ENCODE results near the gene DYNAP. TPM values are rescaled to one million over a fixed set of nuclear protein-coding genes. Genes with fewer than 3 reads are reported as not detected.
A peak's percentile ranks its signal among the peaks of the same experiment; 100 is the strongest.

The DYNAP gene
- total RNA-seq, 3 donors from 2014 or later (not counting 1 experiment from before 2014, with no cell fraction given), result not detected

DNA sequence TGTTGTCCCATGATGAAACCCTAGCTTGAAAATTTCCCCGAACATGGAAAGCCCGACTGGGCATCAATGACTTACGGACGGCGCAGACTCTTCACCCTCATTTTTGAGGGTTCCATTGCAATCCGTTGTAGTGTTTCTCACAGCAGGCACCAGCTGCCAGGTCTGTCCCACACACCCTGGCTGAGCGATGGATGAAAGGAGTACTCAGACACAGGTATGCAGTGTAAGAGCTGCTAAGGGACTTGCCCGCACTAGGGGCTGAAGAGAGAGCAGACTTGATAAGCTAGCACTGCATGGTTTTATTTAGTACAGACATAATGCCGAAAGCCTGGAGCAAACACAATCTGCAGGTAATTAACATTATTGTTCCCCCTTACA is 15.8 kb downstream of the DYNAP start:
- Histone ChIP-seq H3K4me1 (ENCODE audit: control insufficient read depth, insufficient read depth, low read length) (no peaks in the 10 kb centered on the region), H3K27me3 (ENCODE audit: control insufficient read depth, insufficient read depth, low read length) (no peaks in the 10 kb centered on the region), H3K4me3 (ENCODE audit: low read length) (no peak overlapping the region), H3K27ac (ENCODE audit: low read length) (no peak overlapping the region), H3K9me3 (ENCODE audit: control insufficient read depth, insufficient read depth, low read length) (no peaks in the 10 kb centered on the region), H3K36me3 (ENCODE audit: control insufficient read depth, insufficient read depth, low read length) (no peaks in the 10 kb centered on the region)
- no peak overlapping the region for H3K4me3 Mint-ChIP-seq
- no peak overlapping the region for H3K27ac Mint-ChIP-seq
- TF ChIP-seq, protein P1, sequence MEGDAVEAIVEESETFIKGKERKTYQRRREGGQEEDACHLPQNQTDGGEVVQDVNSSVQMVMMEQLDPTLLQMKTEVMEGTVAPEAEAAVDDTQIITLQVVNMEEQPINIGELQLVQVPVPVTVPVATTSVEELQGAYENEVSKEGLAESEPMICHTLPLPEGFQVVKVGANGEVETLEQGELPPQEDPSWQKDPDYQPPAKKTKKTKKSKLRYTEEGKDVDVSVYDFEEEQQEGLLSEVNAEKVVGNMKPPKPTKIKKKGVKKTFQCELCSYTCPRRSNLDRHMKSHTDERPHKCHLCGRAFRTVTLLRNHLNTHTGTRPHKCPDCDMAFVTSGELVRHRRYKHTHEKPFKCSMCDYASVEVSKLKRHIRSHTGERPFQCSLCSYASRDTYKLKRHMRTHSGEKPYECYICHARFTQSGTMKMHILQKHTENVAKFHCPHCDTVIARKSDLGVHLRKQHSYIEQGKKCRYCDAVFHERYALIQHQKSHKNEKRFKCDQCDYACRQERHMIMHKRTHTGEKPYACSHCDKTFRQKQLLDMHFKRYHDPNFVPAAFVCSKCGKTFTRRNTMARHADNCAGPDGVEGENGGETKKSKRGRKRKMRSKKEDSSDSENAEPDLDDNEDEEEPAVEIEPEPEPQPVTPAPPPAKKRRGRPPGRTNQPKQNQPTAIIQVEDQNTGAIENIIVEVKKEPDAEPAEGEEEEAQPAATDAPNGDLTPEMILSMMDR (IDR thresholded peaks at IDR 0.05), result no peak
- 96% methylated on average over 9 of the region's 9 CpGs for WGBS (ENCODE audit: insufficient coverage)
- H3K27me3 Mint-ChIP-seq (ENCODE audit: low read depth in 2 of 2), result peaks cover 0 to 4% of the 10 kb centered on the region in 2 donors
- H3K4me1 Mint-ChIP-seq, result peaks cover 7 to 8% of the 10 kb centered on the region in 2 donors
- no peaks in the 10 kb centered on the region for H3K9me3 Mint-ChIP-seq
- intact Hi-C loops (cut with micrococcal nuclease), result no loop called here
- no peaks in the 10 kb centered on the region for H3K36me3 Mint-ChIP-seq
- ATAC-seq (no peak), DNase-seq (no peak)

DNA sequence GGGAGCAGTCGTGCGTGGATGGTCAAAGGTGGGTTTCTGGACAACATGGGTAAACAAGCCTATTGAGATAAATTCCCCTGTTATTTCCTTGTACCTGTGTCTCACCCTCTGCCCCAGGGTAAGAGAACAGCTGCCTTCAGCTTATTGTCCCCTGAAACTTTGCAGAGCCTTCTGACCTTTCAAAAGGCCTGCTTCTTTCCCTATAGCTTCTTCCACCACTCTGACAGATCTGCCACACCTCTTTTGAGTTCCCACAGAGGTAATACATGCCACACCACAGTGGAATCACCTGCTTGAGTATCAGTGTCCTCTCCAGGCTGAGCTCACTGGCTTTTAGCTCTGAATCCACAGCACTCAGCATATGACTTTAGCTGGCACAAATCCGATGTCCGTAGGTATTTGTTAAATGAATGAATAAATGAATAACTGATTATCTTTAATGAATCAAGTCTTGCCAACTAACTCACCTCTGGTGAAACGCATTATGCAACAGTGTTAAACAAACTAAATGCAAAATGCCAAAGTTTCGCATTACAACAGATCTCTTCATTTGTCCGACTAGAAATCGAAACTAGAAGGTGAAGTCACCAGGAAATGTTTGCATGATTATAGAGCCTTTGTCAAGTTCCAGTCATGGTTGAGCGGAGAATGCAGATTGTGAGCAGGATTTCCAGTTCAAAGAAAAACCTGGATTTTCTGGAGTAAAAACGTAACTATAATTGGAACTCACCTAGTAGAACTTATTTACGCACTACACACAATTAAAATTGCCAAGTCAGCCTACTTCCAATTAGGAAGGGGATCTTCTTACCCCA is 16.4 kb downstream of the DYNAP start:
- TF ChIP-seq, protein P1 (IDR thresholded peaks at IDR 0.05), result no peak
- whole genome bisulfite sequencing (ENCODE audit: insufficient coverage), result 85% methylated on average over 9 of the region's 11 CpGs
- Mint-ChIP-seq H3K4me1 (peaks cover 7 to 8% of the 10 kb centered on the region in 2 donors), H3K36me3 (no peaks in the 10 kb centered on the region), H3K27ac (peak overlapping the region in 1 of 2 donors; percentile 50), H3K27me3 (ENCODE audit: low read depth in 2 of 2) (peaks cover 0 to 4% of the 10 kb centered on the region in 2 donors), H3K4me3 (peak overlapping the region; percentile 69), H3K9me3 (no peaks in the 10 kb centered on the region)
- intact Hi-C loops (cut with micrococcal nuclease), result no loop called here
- no peaks in the 10 kb centered on the region for H3K27me3 ChIP-seq (ENCODE audit: control insufficient read depth, insufficient read depth, low read length)
- no peak for ATAC-seq
- H3K9me3 ChIP-seq (ENCODE audit: control insufficient read depth, insufficient read depth, low read length), result no peaks in the 10 kb centered on the region
- DNase-seq, result no peak
- H3K4me1 ChIP-seq (ENCODE audit: control insufficient read depth, insufficient read depth, low read length), result no peaks in the 10 kb centered on the region
- H3K27ac ChIP-seq (ENCODE audit: low read length), result no peak overlapping the region
- no peak overlapping the region for H3K4me3 ChIP-seq (ENCODE audit: low read length)
- H3K36me3 ChIP-seq (ENCODE audit: control insufficient read depth, insufficient read depth, low read length), result no peaks in the 10 kb centered on the region

DNA sequence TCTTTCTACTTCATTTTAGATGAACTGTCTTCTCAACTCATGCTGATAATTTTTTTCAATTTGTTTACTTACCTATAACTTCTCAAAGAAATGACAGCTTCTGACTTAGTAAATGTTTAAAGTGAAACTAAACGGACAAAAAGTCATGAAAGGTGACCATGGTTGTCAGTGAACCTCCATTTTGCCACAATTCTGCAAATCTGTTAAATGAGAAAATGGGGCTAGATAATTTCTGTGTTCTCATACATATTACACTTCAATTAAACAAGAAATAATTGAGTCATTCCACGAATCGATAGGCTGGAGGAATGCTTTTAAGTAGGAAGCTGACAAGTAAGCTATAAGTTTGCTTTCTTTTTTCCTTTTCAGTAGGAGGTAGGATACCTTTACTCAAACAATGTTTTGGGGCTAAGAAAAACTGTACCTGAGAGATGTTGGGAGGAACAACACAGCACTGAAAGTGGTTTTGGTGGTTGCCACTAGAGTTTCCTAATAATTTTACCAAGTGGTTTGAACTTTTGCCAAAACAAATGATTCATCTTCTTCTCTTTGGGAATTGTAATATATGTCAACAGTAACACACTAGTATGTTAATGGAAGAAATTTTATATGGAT is 17.1 kb downstream of the DYNAP start:
- TF ChIP-seq, protein P1 (IDR thresholded peaks at IDR 0.05), result no peak
- DNase-seq (no peak), ATAC-seq (no peak)
- 33% methylated on average over 1 of the region's 3 CpGs for WGBS (ENCODE audit: insufficient coverage)
- H3K36me3 ChIP-seq (ENCODE audit: control insufficient read depth, insufficient read depth, low read length), result no peaks in the 10 kb centered on the region
- H3K4me3 Mint-ChIP-seq, result peak overlapping the region; percentile 69
- H3K36me3 Mint-ChIP-seq, result no peaks in the 10 kb centered on the region
- H3K27ac Mint-ChIP-seq, result peak overlapping the region in 1 of 2 donors; percentile 50
- H3K4me1 Mint-ChIP-seq, result peaks cover 7 to 8% of the 10 kb centered on the region in 2 donors
- H3K4me3 ChIP-seq (ENCODE audit: low read length), result no peak overlapping the region
- intact Hi-C loops (cut with micrococcal nuclease), result no loop called here
- H3K27ac ChIP-seq (ENCODE audit: low read length), result no peak overlapping the region
- no peaks in the 10 kb centered on the region for H3K9me3 Mint-ChIP-seq
- no peaks in the 10 kb centered on the region for H3K27me3 ChIP-seq (ENCODE audit: control insufficient read depth, insufficient read depth, low read length)
- no peaks in the 10 kb centered on the region for H3K4me1 ChIP-seq (ENCODE audit: control insufficient read depth, insufficient read depth, low read length)
- peaks cover 0 to 4% of the 10 kb centered on the region in 2 donors for H3K27me3 Mint-ChIP-seq (ENCODE audit: low read depth in 2 of 2)
- H3K9me3 ChIP-seq (ENCODE audit: control insufficient read depth, insufficient read depth, low read length), result no peaks in the 10 kb centered on the region
